HG03558 (cell line): Measurements from ENCODE around the gene FAAP20.

Experiments
- ATAC-seq: cut with Tn5 transposase; IDR thresholded peaks from one replicate; pipeline ENCODE4 v1.9.1; 2021; ENCODE audit warnings: moderate number of reproducible peaks; ENCODE audit not compliant: unreplicated experiment; ENCODE audit errors: extremely low read depth

The FAAP20 gene

GRCh38 chr1:2197707-2198165, 3.2 kb upstream of the FAAP20 start:
- ATAC-seq, result no peak

GRCh38 chr1:2196901-2197638, 2.5 kb upstream of the FAAP20 start:
- no peak for ATAC-seq

- ATAC-seq, result no peak
These were observed 1.2 kb upstream of the FAAP20 start for GRCh38 chr1:2195785-2196184.

GRCh38 chr1:2194898-2195673, 514 bp upstream of the FAAP20 start:
- ATAC-seq, result no peak

- ATAC-seq, result no peak
These were observed 874 bp downstream of the FAAP20 start for GRCh38 chr1:2193514-2194281.

GRCh38 chr1:2192031-2192995, 2.3 kb downstream of the FAAP20 start:
- ATAC-seq, result no peak

GRCh38 chr1:2190491-2190976, 4.0 kb downstream of the FAAP20 start:
- ATAC-seq, result no peak

GRCh38 chr1:2189459-2190425, 4.8 kb downstream of the FAAP20 start:
- ATAC-seq, result no peak

GRCh38 chr1:2188336-2188735, 6.2 kb downstream of the FAAP20 start:
- ATAC-seq, result no peak

- no peak for ATAC-seq
These were observed 7.0 kb downstream of the FAAP20 start for GRCh38 chr1:2187619-2188018.

GRCh38 chr1:2186901-2187300, 7.7 kb downstream of the FAAP20 start:
- ATAC-seq, result no peak

- no peak for ATAC-seq
These were observed 8.4 kb downstream of the FAAP20 start for GRCh38 chr1:2185880-2186855.

GRCh38 chr1:2184934-2185333, 9.6 kb downstream of the FAAP20 start:
- no peak for ATAC-seq

- no peak for ATAC-seq
These were observed 10.0 kb downstream of the FAAP20 start for GRCh38 chr1:2184531-2184930.

- ATAC-seq, result no peak
These were observed 10.6 kb downstream of the FAAP20 start for GRCh38 chr1:2183937-2184334.

- ATAC-seq, result no peak
These were observed 12.2 kb downstream of the FAAP20 start for GRCh38 chr1:2182376-2182775.

- ATAC-seq, result no peak
These were observed 12.8 kb downstream of the FAAP20 start for GRCh38 chr1:2181752-2182151.
